ENCODE data around the gene RPS24. TPM values are rescaled to one million over a fixed set of nuclear protein-coding genes. Genes with fewer than 3 reads are reported as not detected.

RPS24 gene
- total and polyA plus RNA-seq, 2 of the 8 experiments (the other 6 are each of a cell fraction or from before 2014, with no cell fraction given): 2,128 to 3,943 TPM

GRCh38 chr10:78042752-78043104, 9.1 kb downstream of the RPS24 start (continued):
- TF ChIP-seq BCL11A (IDR thresholded peaks at IDR 0.05; ENCODE audit: low read depth in 2 of 2, low read length in 2 of 2): no peak
